Sigmoid colon (tissue), 4 donors: ENCODE data around the gene CDC73.

ENCODE experiments used
- CTCF ChIP-seq, 4 experiments: fragments of 450-650 bp in 3 of 4; fragments of 200-600 bp in 1 of 4; IDR thresholded peaks; one replicate each; pipeline ENCODE4 v1.5.1; 2016 to 2019; ENCODE audit warnings: antibody characterized with exemption in 4 of 4, mild to moderate bottlenecking in 3 of 4, moderate library complexity in 2 of 4
- POLR2AphosphoS5 ChIP-seq, 4 donors: sonication (generic); formaldehyde crosslinking; IDR thresholded peaks; one replicate each; pipeline ENCODE4 v1.6.1; 2017; ENCODE audit warnings: antibody characterized with exemption in 4 of 4

GRCh38 chr1:193265716-193266115 lies 143.9 kb downstream of the CDC73 start:
- no peak for TF ChIP-seq CTCF (IDR thresholded peaks at IDR 0.05)
- TF ChIP-seq POLR2AphosphoS5 (IDR thresholded peaks at IDR 0.05) = no peak
